IgD-negative memory B cell (primary cell): ENCODE measurements around the gene EOLA1. TPM values are rescaled to one million over a fixed set of nuclear protein-coding genes. Genes with fewer than 3 reads are reported as not detected.
A peak's percentile ranks its signal among the peaks of the same experiment; 100 is the strongest.
"Not testable (repeated sequence)": the region's sequence is repeated elsewhere in the genome, so short reads cannot be mapped to it uniquely, and the experiment has no call there.

ENCODE experiments used
- H3K27ac Mint-ChIP-seq, 3 donors: one replicate each; pipeline ENCODE4 v1.8.0; 2020 to 2022; ENCODE audit warnings: mild to moderate bottlenecking in 3 of 3, mixed read lengths in 3 of 3, moderate library complexity in 1 of 3
- H3K27me3 Mint-ChIP-seq: one replicate; pipeline ENCODE4 v1.8.0; 2021; ENCODE audit warnings: mixed read lengths
- H3K36me3 Mint-ChIP-seq: one replicate; pipeline ENCODE4 v1.8.0; 2020; ENCODE audit warnings: mild to moderate bottlenecking, mixed read lengths
- H3K4me1 Mint-ChIP-seq, 3 donors: one replicate each; pipeline ENCODE4 v1.8.0; 2020 to 2022; ENCODE audit warnings: mixed read lengths in 3 of 3, mild to moderate bottlenecking in 1 of 3
- H3K4me3 Mint-ChIP-seq, 4 donors: one replicate each; pipeline ENCODE4 v1.8.0; 2020 to 2022; ENCODE audit warnings: mild to moderate bottlenecking in 4 of 4, mixed read lengths in 4 of 4, moderate library complexity in 3 of 4
- H3K9me3 Mint-ChIP-seq, 3 donors: one replicate each; pipeline ENCODE4 v1.8.0; 2020 to 2021; ENCODE audit warnings: mixed read lengths in 3 of 3, mild to moderate bottlenecking in 1 of 3
- polyA plus RNA-seq: library from polyadenylated mRNA; unstranded; fragments of 300-500 nt; fragmentation: Illumina TruSeq; gene quantifications from one replicate; pipeline ENCODE4 v1.2.3, GENCODE V29; 2021

EOLA1 gene
- polyA plus RNA-seq, 1 donor from 2014 or later: 19.0 TPM

- H3K36me3 Mint-ChIP-seq, H3K27ac Mint-ChIP-seq, H3K9me3 Mint-ChIP-seq, H3K4me1 Mint-ChIP-seq, H3K27me3 Mint-ChIP-seq, H3K4me3 Mint-ChIP-seq: not testable (repeated sequence)
Observed at GRCh38 chrX:149547782-149548181, 7.0 kb downstream of the EOLA1 start.

GRCh38 chrX:149549701-149550100, 8.9 kb downstream of the EOLA1 start, which contains the start of gene HSFX3:
Gene HSFX3 (minus strand): TSS chrX:149549924. CDS start chrX:149549852, 72 bp downstream.
- not testable (repeated sequence) for H3K27me3 Mint-ChIP-seq, H3K4me3 Mint-ChIP-seq, H3K36me3 Mint-ChIP-seq, H3K9me3 Mint-ChIP-seq, H3K27ac Mint-ChIP-seq, H3K4me1 Mint-ChIP-seq

DNA sequence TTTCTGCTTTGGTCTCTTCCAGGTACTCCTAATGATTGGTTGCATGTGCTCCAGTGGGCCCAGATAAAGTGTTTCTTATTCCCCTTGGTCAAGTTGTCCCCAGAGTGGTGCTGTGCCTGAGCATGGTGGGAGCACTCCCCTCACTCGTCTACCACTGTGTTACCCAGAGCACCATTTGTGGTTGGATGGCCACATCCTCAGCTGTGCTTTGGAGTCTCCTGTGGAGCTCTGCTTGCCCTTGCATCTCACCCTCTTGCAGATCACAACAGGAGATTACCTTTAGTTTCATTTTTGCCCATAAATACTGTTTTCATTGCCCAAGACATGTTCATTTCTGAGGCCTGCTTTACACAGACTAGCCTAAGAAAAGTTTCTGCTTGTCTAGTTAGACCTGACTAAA, 9.6 kb downstream of the EOLA1 start:
- not testable (repeated sequence) for H3K36me3 Mint-ChIP-seq, H3K27ac Mint-ChIP-seq, H3K4me3 Mint-ChIP-seq, H3K27me3 Mint-ChIP-seq, H3K9me3 Mint-ChIP-seq, H3K4me1 Mint-ChIP-seq

DNA sequence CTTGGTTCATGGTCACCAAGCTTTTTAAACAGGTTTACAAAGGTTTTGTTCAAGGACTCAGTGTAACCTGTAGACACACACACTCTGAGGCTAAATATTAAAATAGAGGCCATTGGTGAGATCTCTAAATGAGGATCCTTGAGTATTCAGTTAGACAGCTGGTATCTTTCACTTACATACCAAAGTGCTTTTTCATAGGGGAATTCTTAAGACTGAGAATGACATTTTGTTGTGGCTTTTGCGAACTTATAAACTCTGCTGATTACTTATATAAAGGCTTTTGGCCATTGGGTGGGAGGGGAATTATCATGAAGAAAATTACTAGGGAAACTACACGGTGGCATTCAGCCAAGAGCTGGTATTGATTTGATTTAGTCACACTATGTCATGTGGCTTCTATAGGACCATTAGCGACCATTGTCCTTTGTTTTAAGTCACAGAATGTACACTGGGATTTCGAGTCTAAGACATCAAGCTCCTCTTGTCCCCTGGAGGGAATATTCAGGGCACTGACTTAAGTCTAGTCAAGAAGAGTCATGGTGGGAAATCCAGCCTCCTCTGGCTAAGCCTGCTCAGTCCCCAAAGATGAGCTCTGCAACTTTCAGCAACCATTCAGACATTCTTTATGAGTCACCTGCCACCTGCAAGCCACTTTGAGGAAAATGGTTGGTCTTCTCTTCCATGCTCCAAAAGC, 10.6 kb downstream of the EOLA1 start:
- not testable (repeated sequence) for H3K4me1 Mint-ChIP-seq, H3K36me3 Mint-ChIP-seq, H3K9me3 Mint-ChIP-seq, H3K27ac Mint-ChIP-seq, H3K27me3 Mint-ChIP-seq, H3K4me3 Mint-ChIP-seq

DNA sequence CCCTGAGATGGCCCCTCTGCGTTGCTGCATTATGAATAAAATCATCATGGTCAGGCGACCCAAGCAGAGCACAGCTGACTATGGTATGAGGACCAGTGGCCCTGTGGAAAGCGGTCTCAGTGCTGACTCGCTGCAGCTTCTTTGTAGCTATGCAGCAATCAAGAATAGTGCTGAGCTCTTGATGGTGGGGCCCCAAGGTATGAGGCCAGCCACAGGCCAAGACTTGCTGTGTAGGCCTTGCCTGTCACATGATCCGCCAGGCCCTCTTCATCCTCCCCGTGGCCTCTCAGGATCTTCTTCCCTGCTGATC, 11.1 kb downstream of the EOLA1 start:
- not testable (repeated sequence) for H3K9me3 Mint-ChIP-seq, H3K27me3 Mint-ChIP-seq, H3K4me3 Mint-ChIP-seq, H3K27ac Mint-ChIP-seq, H3K36me3 Mint-ChIP-seq, H3K4me1 Mint-ChIP-seq

- H3K27ac Mint-ChIP-seq, H3K36me3 Mint-ChIP-seq, H3K4me1 Mint-ChIP-seq, H3K4me3 Mint-ChIP-seq, H3K9me3 Mint-ChIP-seq, H3K27me3 Mint-ChIP-seq: not testable (repeated sequence)
Observed at GRCh38 chrX:149555251-149555650, 14.4 kb downstream of the EOLA1 start.

- no peaks in the 10 kb centered on the region for H3K36me3 Mint-ChIP-seq
- no peak overlapping the region for H3K27ac Mint-ChIP-seq
- peaks cover 0 to 1% (median 0%) of the 10 kb centered on the region in 3 donors for H3K4me1 Mint-ChIP-seq
- no peaks in the 10 kb centered on the region for H3K27me3 Mint-ChIP-seq
- H3K4me3 Mint-ChIP-seq: no peak overlapping the region
- H3K9me3 Mint-ChIP-seq: no peaks in the 10 kb centered on the region
Observed at GRCh38 chrX:149563359-149563758, 22.5 kb downstream of the EOLA1 start.

DNA sequence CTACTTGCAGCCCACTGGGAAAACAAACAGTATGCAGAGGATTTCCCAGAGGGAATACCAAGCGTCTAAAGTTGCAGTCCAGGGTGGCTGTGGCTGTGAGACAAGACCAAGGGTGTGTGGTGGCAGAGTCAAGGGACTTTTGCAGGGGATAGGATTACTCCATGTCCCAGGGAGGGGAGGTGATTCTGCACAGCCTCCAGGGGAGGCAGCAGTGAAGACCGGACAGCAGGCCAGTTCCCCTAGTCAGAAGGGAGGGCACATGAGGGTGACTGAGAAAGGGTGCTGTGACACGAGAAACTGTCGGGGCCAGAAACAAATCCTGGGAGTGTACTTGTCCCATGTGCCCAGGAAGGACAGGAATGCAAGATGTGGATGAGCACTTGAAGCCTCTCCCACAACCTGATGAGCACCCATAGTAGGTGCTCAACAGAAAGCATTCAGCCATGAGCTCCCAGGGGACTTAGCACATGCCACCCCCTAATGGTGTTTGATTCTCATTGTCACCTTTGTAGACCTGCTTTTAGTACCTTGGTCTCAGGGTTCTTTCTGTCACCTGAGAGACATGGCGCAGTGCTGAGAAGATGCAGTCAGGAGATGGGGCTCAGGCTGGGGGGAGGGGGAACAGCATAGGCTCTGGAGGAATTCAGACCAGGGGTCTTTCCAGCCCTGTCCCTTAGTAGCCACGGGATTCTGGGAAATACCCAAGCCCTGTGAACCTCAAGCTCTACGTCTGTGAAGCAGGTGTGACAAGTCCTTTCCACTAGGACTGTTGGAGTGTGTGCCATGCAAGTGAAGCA, 27.0 kb downstream of the EOLA1 start:
- H3K27ac Mint-ChIP-seq: no peak overlapping the region
- peaks cover 9% of the 10 kb centered on the region for H3K27me3 Mint-ChIP-seq
- H3K36me3 Mint-ChIP-seq: no peaks in the 10 kb centered on the region
- no peaks in the 10 kb centered on the region for H3K9me3 Mint-ChIP-seq
- peak overlapping the region in 1 of 4 donors; percentile 47 for H3K4me3 Mint-ChIP-seq
- peaks cover 0 to 1% (median 0%) of the 10 kb centered on the region in 3 donors for H3K4me1 Mint-ChIP-seq

DNA sequence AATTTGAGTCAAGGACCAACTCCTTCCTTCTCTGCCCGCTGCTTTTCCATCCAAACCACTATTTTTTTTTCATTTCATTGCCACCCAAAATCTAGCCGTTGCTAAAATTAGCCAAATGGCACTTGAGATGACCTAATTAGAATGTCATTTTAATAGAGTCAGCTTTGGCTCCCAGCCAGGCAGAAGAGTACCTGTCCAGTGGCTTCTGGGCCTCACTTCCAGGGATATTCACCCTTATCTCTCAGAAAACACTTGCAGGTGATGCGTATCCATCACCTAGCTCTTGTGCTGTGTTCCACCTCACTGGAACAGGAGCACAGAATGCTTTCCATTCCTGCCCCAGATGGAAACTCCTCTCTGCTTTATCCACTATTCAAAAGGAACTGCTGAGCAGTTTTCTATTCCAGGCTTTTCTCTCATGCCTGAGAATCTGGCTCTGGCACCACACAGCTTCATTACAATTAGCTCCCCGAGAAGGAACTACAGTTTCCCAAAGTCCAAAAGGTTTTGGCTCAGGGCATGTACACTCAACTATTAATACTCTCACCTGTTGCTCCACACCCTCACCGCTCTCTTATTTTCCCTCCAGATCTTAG, 28.0 kb downstream of the EOLA1 start:
- Mint-ChIP-seq H3K36me3 (no peaks in the 10 kb centered on the region), H3K27ac (no peak overlapping the region), H3K27me3 (peaks cover 9% of the 10 kb centered on the region), H3K9me3 (no peaks in the 10 kb centered on the region), H3K4me1 (peaks cover 0 to 1% (median 0%) of the 10 kb centered on the region in 3 donors), H3K4me3 (no peak overlapping the region)

- no peaks in the 10 kb centered on the region for H3K36me3 Mint-ChIP-seq
- H3K4me1 Mint-ChIP-seq: peaks cover 0 to 1% (median 0%) of the 10 kb centered on the region in 3 donors
- no peaks in the 10 kb centered on the region for H3K9me3 Mint-ChIP-seq
- H3K27me3 Mint-ChIP-seq: peaks cover 9% of the 10 kb centered on the region
- H3K4me3 Mint-ChIP-seq: no peak overlapping the region
- H3K27ac Mint-ChIP-seq: no peak overlapping the region
Observed at GRCh38 chrX:149569770-149570169, 29.0 kb downstream of the EOLA1 start.

GRCh38 chrX:149570668-149571067, 29.9 kb downstream of the EOLA1 start:
- H3K9me3 Mint-ChIP-seq: no peaks in the 10 kb centered on the region
- H3K4me1 Mint-ChIP-seq: peaks cover 0 to 1% (median 0%) of the 10 kb centered on the region in 3 donors
- no peaks in the 10 kb centered on the region for H3K36me3 Mint-ChIP-seq
- H3K27ac Mint-ChIP-seq: no peak overlapping the region
- H3K27me3 Mint-ChIP-seq: peaks cover 9% of the 10 kb centered on the region
- no peak overlapping the region for H3K4me3 Mint-ChIP-seq

- Mint-ChIP-seq H3K9me3 (no peaks in the 10 kb centered on the region), H3K4me3 (no peak overlapping the region), H3K4me1 (peaks cover 0 to 1% (median 0%) of the 10 kb centered on the region in 3 donors), H3K27ac (no peak overlapping the region), H3K36me3 (no peaks in the 10 kb centered on the region), H3K27me3 (peaks cover 9% of the 10 kb centered on the region)
Observed at GRCh38 chrX:149571770-149572169, 31.0 kb downstream of the EOLA1 start.

- Mint-ChIP-seq H3K4me1 (peaks cover 0 to 1% (median 0%) of the 10 kb centered on the region in 3 donors), H3K9me3 (no peaks in the 10 kb centered on the region), H3K36me3 (no peaks in the 10 kb centered on the region), H3K27me3 (peaks cover 9% of the 10 kb centered on the region), H3K27ac (no peak overlapping the region), H3K4me3 (no peak overlapping the region)
Observed at GRCh38 chrX:149572743-149573142, 31.9 kb downstream of the EOLA1 start.

- not testable (repeated sequence) for H3K9me3 Mint-ChIP-seq, H3K27me3 Mint-ChIP-seq, H3K4me3 Mint-ChIP-seq, H3K36me3 Mint-ChIP-seq, H3K27ac Mint-ChIP-seq, H3K4me1 Mint-ChIP-seq
Observed at GRCh38 chrX:149573456-149573855, 32.6 kb downstream of the EOLA1 start.

DNA sequence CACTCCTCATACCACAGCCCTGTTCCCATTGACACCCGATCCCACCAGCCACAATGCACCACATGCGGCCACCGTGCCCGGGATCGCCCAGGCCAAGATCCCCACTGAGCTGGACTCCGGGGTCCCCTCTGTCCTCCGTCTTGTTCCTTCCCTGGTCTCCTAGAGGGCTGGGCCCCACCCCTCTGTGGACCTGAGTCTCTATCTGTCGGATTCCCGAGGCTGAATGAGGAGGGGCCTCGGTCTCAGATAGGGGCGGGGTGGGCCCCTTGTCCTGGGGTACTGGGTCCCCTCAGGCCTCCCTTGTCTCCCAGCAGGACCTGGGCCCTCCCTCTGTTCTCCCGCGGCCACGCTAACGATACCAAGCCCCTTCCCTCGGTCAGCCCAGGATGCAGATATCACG, 44.8 kb downstream of the EOLA1 start:
- not testable (repeated sequence) for H3K27me3 Mint-ChIP-seq, H3K4me1 Mint-ChIP-seq, H3K9me3 Mint-ChIP-seq, H3K27ac Mint-ChIP-seq, H3K36me3 Mint-ChIP-seq, H3K4me3 Mint-ChIP-seq

DNA sequence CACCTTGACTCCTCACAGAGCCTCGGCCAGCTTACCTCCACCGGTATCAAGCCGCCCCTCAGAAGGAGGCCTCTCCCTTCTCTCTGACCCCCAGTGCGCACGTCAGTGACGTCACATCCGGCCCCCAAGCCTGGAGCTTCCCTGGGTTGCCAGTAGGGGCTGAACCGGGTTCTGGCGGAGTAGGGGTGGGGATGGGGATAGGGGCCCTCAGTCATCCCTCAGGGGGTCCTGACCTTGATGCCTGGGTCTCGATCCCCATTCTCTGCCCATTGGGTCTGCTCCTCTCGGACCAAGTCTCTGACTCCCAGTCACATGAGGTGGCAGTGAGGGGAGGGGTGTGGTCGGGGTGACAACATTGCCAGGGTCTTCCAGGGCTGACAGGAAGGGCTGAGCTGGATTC, 46.5 kb downstream of the EOLA1 start, which contains the start of gene MAGEA9B:
Gene MAGEA9B (minus strand): TSS at position 101 of the 400 bp plus-strand sequence. CDS start 4,280 bp downstream, outside the sequence.
- not testable (repeated sequence) for H3K4me1 Mint-ChIP-seq, H3K27ac Mint-ChIP-seq, H3K27me3 Mint-ChIP-seq, H3K9me3 Mint-ChIP-seq, H3K36me3 Mint-ChIP-seq, H3K4me3 Mint-ChIP-seq
